HepG2 (cell line): ENCODE results near the gene FAM83C. TPM values are rescaled to one million over a fixed set of nuclear protein-coding genes. Genes with fewer than 3 reads are reported as not detected.

Source experiments
- DNMT1 ChIP-seq: sonication (generic); formaldehyde crosslinking; IDR thresholded peaks from 2 replicates; pipeline ENCODE4 v1.5.1; 2020; ENCODE audit warnings: mild to moderate bottlenecking, missing genetic modification reagents
- HIVEP1 ChIP-seq: sonication (generic); formaldehyde crosslinking; IDR thresholded peaks from 2 replicates; pipeline ENCODE4 v1.4.0; 2020; ENCODE audit warnings: mild to moderate bottlenecking, missing genetic modification reagents
- HOXA3 ChIP-seq: sonication (generic); formaldehyde crosslinking; IDR thresholded peaks from 2 replicates; pipeline ENCODE4 v1.5.0; 2020; ENCODE audit warnings: missing genetic modification reagents
- IRF2 ChIP-seq: IDR thresholded peaks from 2 replicates; pipeline ENCODE4 v1.6.1; 2018; ENCODE audit warnings: missing genetic modification reagents, missing compliant biosample characterization
- MIER2 ChIP-seq: IDR thresholded peaks from 2 replicates; pipeline ENCODE4 v1.6.1; 2016; ENCODE audit warnings: missing biosample characterization, missing genetic modification reagents
- MIXL1 ChIP-seq: IDR thresholded peaks from 2 replicates; pipeline ENCODE4 v1.6.1; 2016
- SMC3 ChIP-seq: IDR thresholded peaks from 2 replicates; pipeline ENCODE4 v1.6.1; 2011; ENCODE audit warnings: low read length, improper control_type of control experiment
- ZBTB21 ChIP-seq: sonication (generic); formaldehyde crosslinking; IDR thresholded peaks from 2 replicates; pipeline ENCODE4 v1.4.0; 2020; ENCODE audit warnings: missing genetic modification reagents
- ZNF251 ChIP-seq: sonication (generic); formaldehyde crosslinking; IDR thresholded peaks from 2 replicates; pipeline ENCODE4 v1.9.0; 2021; ENCODE audit warnings: mild to moderate bottlenecking, missing genetic modification reagents
- ZNF30 ChIP-seq: sonication (generic); formaldehyde crosslinking; IDR thresholded peaks from 2 replicates; pipeline ENCODE4 v1.5.0; 2020; ENCODE audit warnings: mild to moderate bottlenecking, missing genetic modification reagents
- ZSCAN12 ChIP-seq: sonication (generic); formaldehyde crosslinking; IDR thresholded peaks from 2 replicates; pipeline ENCODE4 v1.9.0; 2021; ENCODE audit warnings: mild to moderate bottlenecking, missing genetic modification reagents
- polyA plus RNA-seq, 8 experiments: library from polyadenylated mRNA; depleted of rRNA in 3 of 8; stranded (reverse) in 7 of 8; unstranded in 1 of 8; fragments of >200 nt; fragmentation: Illumina TruSeq in 4 of 8; extraction: Trizol in 4 of 8; gene quantifications; 2 replicates each; pipeline versions ENCODE4 v1.2.1 to v1.2.3, GENCODE V29; 2011 to 2016; ENCODE audit warnings: low read depth in 4 of 8, missing spikeins in 1 of 8, mixed read lengths in 1 of 8; ENCODE audit not compliant: insufficient read depth in 1 of 8
- total RNA-seq, 5 experiments: library from RNA; depleted of rRNA; stranded (reverse); fragments of >200 nt; fragmentation: Illumina TruSeq; extraction: Trizol; gene quantifications; 2 replicates each; pipeline ENCODE4 v1.2.3, GENCODE V29; 2016; ENCODE audit warnings: low read depth in 1 of 5
- TF ChIP-seq, protein P1 (sequence below): sonication (generic); formaldehyde crosslinking; IDR thresholded peaks from 2 replicates; pipeline ENCODE4 v1.4.0; 2020; ENCODE audit warnings: missing genetic modification reagents, borderline replicate concordance
- TF ChIP-seq, protein P2 (sequence below): sonication (generic); formaldehyde crosslinking; IDR thresholded peaks from 2 replicates; pipeline ENCODE4; 2020; ENCODE audit warnings: missing genetic modification reagents, mild to moderate bottlenecking, borderline replicate concordance
- TF ChIP-seq, protein P3 (sequence below): sonication (generic); formaldehyde crosslinking; IDR thresholded peaks from 2 replicates; pipeline ENCODE4 v1.4.0; 2020; ENCODE audit warnings: missing genetic modification reagents
- TF ChIP-seq, protein P4 (sequence below): sonication (generic); formaldehyde crosslinking; IDR thresholded peaks from 2 replicates; pipeline ENCODE4 v1.5.1; 2020; ENCODE audit warnings: mild to moderate bottlenecking, missing genetic modification reagents, moderate library complexity
- TF ChIP-seq, protein P5 (sequence below): sonication (generic); formaldehyde crosslinking; IDR thresholded peaks from 2 replicates; pipeline ENCODE4 v1.4.0; 2020; ENCODE audit warnings: missing genetic modification reagents, low read depth, mild to moderate bottlenecking, borderline replicate concordance

Gene FAM83C
- total and polyA plus RNA-seq, 2 of the 13 experiments (the other 11 are each of a cell fraction or from before 2014, with no cell fraction given) = 0.04 TPM; not detected in 1

DNA sequence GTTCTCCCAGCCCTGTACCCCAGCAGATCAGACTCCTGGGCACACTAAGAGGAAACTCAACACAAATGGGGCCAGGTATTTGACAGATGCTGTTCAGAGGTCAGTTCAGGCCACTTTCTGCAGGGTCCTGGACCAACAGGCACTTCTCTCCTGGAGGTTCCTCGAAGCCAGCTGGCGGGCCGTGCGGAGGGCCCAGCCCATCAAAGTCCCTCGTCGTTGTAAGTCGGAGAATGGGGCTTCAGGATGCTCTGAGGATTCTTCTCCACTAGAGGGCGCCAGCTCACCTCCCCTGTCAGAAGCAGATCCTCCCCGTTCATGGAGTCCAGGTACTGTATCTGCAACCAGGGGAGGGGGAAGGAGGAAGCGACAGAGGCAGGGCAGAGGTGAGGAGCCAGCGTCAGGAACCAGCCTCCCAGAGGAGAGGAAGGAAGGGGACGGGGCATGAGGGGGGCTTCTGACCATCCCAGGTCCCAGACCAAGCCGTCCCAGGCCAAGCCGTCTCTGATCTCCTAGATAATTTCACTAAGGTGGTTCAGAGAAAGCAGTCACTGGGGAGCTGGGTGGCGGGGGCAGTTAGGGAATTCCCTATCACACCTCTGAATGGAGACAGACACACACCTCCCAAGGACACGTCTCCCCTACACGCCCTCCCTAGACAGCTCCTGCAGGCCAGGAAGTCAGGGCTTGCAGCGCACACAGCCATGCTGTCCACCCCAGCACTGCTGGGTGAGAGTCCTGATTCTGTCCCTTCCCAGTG is 11.7 kb upstream of the FAM83C start (continued):
- TF ChIP-seq, protein P1, sequence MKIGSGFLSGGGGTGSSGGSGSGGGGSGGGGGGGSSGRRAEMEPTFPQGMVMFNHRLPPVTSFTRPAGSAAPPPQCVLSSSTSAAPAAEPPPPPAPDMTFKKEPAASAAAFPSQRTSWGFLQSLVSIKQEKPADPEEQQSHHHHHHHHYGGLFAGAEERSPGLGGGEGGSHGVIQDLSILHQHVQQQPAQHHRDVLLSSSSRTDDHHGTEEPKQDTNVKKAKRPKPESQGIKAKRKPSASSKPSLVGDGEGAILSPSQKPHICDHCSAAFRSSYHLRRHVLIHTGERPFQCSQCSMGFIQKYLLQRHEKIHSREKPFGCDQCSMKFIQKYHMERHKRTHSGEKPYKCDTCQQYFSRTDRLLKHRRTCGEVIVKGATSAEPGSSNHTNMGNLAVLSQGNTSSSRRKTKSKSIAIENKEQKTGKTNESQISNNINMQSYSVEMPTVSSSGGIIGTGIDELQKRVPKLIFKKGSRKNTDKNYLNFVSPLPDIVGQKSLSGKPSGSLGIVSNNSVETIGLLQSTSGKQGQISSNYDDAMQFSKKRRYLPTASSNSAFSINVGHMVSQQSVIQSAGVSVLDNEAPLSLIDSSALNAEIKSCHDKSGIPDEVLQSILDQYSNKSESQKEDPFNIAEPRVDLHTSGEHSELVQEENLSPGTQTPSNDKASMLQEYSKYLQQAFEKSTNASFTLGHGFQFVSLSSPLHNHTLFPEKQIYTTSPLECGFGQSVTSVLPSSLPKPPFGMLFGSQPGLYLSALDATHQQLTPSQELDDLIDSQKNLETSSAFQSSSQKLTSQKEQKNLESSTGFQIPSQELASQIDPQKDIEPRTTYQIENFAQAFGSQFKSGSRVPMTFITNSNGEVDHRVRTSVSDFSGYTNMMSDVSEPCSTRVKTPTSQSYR (CRISPR knock-in tag) = peak; percentile 24; the same call in 1 of the 2 replicates
- TF ChIP-seq SMC3 (peak; percentile 99), HIVEP1 (CRISPR knock-in tag) (no peak), DNMT1 (CRISPR knock-in tag) (peak; percentile 8; the same call in 1 of the 2 replicates), IRF2 (peak; percentile 89), MIXL1 (0 out of 2 replicates have a peak, but pooled peaks have one; percentile 75), ZNF30 (CRISPR knock-in tag) (no peak), ZSCAN12 (CRISPR knock-in tag) (no peak), MIER2 (CRISPR knock-in tag) (peak; percentile 83; the same call in 1 of the 2 replicates), ZNF251 (CRISPR knock-in tag) (no peak), ZBTB21 (CRISPR knock-in tag) (no peak), HOXA3 (CRISPR knock-in tag) (peak; percentile 60)
- TF ChIP-seq, protein P2, sequence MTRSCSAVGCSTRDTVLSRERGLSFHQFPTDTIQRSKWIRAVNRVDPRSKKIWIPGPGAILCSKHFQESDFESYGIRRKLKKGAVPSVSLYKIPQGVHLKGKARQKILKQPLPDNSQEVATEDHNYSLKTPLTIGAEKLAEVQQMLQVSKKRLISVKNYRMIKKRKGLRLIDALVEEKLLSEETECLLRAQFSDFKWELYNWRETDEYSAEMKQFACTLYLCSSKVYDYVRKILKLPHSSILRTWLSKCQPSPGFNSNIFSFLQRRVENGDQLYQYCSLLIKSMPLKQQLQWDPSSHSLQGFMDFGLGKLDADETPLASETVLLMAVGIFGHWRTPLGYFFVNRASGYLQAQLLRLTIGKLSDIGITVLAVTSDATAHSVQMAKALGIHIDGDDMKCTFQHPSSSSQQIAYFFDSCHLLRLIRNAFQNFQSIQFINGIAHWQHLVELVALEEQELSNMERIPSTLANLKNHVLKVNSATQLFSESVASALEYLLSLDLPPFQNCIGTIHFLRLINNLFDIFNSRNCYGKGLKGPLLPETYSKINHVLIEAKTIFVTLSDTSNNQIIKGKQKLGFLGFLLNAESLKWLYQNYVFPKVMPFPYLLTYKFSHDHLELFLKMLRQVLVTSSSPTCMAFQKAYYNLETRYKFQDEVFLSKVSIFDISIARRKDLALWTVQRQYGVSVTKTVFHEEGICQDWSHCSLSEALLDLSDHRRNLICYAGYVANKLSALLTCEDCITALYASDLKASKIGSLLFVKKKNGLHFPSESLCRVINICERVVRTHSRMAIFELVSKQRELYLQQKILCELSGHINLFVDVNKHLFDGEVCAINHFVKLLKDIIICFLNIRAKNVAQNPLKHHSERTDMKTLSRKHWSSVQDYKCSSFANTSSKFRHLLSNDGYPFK (CRISPR knock-in tag) = 0 out of 2 replicates have a peak, but pooled peaks have one; percentile 32
- TF ChIP-seq, protein P3, sequence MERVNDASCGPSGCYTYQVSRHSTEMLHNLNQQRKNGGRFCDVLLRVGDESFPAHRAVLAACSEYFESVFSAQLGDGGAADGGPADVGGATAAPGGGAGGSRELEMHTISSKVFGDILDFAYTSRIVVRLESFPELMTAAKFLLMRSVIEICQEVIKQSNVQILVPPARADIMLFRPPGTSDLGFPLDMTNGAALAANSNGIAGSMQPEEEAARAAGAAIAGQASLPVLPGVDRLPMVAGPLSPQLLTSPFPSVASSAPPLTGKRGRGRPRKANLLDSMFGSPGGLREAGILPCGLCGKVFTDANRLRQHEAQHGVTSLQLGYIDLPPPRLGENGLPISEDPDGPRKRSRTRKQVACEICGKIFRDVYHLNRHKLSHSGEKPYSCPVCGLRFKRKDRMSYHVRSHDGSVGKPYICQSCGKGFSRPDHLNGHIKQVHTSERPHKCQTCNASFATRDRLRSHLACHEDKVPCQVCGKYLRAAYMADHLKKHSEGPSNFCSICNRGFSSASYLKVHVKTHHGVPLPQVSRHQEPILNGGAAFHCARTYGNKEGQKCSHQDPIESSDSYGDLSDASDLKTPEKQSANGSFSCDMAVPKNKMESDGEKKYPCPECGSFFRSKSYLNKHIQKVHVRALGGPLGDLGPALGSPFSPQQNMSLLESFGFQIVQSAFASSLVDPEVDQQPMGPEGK = peak; percentile 54; the same call in 1 of the 2 replicates
- TF ChIP-seq, protein P4, sequence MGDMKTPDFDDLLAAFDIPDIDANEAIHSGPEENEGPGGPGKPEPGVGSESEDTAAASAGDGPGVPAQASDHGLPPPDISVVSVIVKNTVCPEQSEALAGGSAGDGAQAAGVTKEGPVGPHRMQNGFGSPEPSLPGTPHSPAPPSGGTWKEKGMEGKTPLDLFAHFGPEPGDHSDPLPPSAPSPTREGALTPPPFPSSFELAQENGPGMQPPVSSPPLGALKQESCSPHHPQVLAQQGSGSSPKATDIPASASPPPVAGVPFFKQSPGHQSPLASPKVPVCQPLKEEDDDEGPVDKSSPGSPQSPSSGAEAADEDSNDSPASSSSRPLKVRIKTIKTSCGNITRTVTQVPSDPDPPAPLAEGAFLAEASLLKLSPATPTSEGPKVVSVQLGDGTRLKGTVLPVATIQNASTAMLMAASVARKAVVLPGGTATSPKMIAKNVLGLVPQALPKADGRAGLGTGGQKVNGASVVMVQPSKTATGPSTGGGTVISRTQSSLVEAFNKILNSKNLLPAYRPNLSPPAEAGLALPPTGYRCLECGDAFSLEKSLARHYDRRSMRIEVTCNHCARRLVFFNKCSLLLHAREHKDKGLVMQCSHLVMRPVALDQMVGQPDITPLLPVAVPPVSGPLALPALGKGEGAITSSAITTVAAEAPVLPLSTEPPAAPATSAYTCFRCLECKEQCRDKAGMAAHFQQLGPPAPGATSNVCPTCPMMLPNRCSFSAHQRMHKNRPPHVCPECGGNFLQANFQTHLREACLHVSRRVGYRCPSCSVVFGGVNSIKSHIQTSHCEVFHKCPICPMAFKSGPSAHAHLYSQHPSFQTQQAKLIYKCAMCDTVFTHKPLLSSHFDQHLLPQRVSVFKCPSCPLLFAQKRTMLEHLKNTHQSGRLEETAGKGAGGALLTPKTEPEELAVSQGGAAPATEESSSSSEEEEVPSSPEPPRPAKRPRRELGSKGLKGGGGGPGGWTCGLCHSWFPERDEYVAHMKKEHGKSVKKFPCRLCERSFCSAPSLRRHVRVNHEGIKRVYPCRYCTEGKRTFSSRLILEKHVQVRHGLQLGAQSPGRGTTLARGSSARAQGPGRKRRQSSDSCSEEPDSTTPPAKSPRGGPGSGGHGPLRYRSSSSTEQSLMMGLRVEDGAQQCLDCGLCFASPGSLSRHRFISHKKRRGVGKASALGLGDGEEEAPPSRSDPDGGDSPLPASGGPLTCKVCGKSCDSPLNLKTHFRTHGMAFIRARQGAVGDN (CRISPR knock-in tag) = peak; percentile 75
- TF ChIP-seq, protein P5, sequence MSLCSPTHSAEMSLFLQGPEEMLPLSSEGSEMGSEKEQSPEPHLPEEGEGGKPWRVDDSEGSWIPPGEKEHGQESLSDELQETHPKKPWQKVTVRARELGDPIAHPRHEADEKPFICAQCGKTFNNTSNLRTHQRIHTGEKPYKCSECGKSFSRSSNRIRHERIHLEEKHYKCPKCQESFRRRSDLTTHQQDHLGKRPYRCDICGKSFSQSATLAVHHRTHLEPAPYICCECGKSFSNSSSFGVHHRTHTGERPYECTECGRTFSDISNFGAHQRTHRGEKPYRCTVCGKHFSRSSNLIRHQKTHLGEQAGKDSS = 0 out of 2 replicates have a peak, but pooled peaks have one; percentile 67
